Vagina (tissue), 2 donors: ENCODE measurements around the gene ZNF385C.

ENCODE experiments used
- CTCF ChIP-seq, 3 experiments: fragments of 450-650 bp in 2 of 3; fragments of 200-600 bp in 1 of 3; sonication (generic) in 1 of 3; IDR thresholded peaks; one replicate each; pipeline ENCODE4 v1.5.1; 2017 to 2019; ENCODE audit warnings: antibody characterized with exemption in 3 of 3, mild to moderate bottlenecking in 2 of 3, moderate library complexity in 2 of 3
- POLR2A ChIP-seq, 2 donors: fragments of 450-650 bp; IDR thresholded peaks; one replicate each; pipeline ENCODE4 v1.6.1; 2017; ENCODE audit warnings: antibody characterized with exemption in 2 of 2, mild to moderate bottlenecking in 2 of 2, moderate library complexity in 2 of 2
- POLR2AphosphoS5 ChIP-seq, 2 donors: sonication (generic); formaldehyde crosslinking; IDR thresholded peaks; one replicate each; pipeline ENCODE4 v1.9.0; 2017; ENCODE audit warnings: antibody characterized with exemption in 2 of 2, mild to moderate bottlenecking in 2 of 2, low read depth in 1 of 2; ENCODE audit not compliant: insufficient read depth in 1 of 2

GRCh38 chr17:42010898-42011516, 87.3 kb downstream of the ZNF385C start:
- TF ChIP-seq POLR2A (IDR thresholded peaks at IDR 0.05) = no peak
- no peak for TF ChIP-seq CTCF (IDR thresholded peaks at IDR 0.05)
- no peak for TF ChIP-seq POLR2AphosphoS5 (IDR thresholded peaks at IDR 0.05; ENCODE audit: insufficient read depth in 1 of 2, low read depth in 1 of 2)
